WTC11 (cell line): Measurements from ENCODE around the gene AKAP11. TPM values are rescaled to one million over a fixed set of nuclear protein-coding genes. Genes with fewer than 3 reads are reported as not detected.

Experiments
- ATAC-seq: fragments of 200-7000 bp; cut with Tn5 transposase; 2 replicates; pipeline ENCODE4 v1.10.0; 2021; ENCODE audit warnings: mild to moderate bottlenecking, moderate library complexity
- CTCF ChIA-PET: fragments of 300-600 bp; sonication (Branson Sonifier 250); formaldehyde crosslinking; loops from one replicate; lab custom pipeline; 2021; ENCODE audit warnings: antibody characterized with exemption; lab: Charles Lee
- POLR2A ChIA-PET: fragments of 350-600 bp; sonication (Branson Sonifier 250); formaldehyde crosslinking; loops from one replicate; lab custom pipeline; 2021; ENCODE audit warnings: antibody characterized with exemption; lab: Charles Lee
- DNase-seq: peaks from one replicate; pipeline ENCODE4 v3.0.0; 2021; ENCODE audit warnings: low spot score
- H3K27ac Mint-ChIP-seq: 2 replicates; pipeline ENCODE4 v1.8.0; 2021; ENCODE audit warnings: mixed read lengths
- H3K27me3 Mint-ChIP-seq: 2 replicates; pipeline ENCODE4 v1.8.0; 2021; ENCODE audit warnings: low read depth, mild to moderate bottlenecking, moderate library complexity, mixed read lengths
- H3K36me3 Mint-ChIP-seq: 2 replicates; pipeline ENCODE4 v1.8.0; 2021; ENCODE audit warnings: mixed read lengths
- H3K4me1 Mint-ChIP-seq: 2 replicates; pipeline ENCODE4 v1.8.0; 2022; ENCODE audit warnings: mixed read lengths
- H3K4me3 Mint-ChIP-seq: 2 replicates; pipeline ENCODE4 v1.8.0; 2021; ENCODE audit warnings: mild to moderate bottlenecking, moderate library complexity, mixed read lengths
- H3K9me3 Mint-ChIP-seq: 2 replicates; pipeline ENCODE4 v1.8.0; 2021; ENCODE audit warnings: mixed read lengths
- HMGA2 ChIP-seq: fragments of 250-450 bp; sonication (Bioruptor Pico); IDR thresholded peaks from 2 replicates; pipeline ENCODE4 v1.4.0; 2021; ENCODE audit warnings: mild to moderate bottlenecking, moderate library complexity
- NR3C1 ChIP-seq: sonication (generic); formaldehyde crosslinking; conservative IDR thresholded peaks from 2 replicates; pipeline ENCODE4 v1.8.1; 2023; ENCODE audit warnings: low read depth, mild to moderate bottlenecking, missing genetic modification reagents
- total RNA-seq: library from RNA; stranded (reverse); gene quantifications from 3 replicates; pipeline ENCODE4 v1.2.3, GENCODE V29; 2021
- TF ChIP-seq, protein P1 (sequence below): fragments of 200-600 bp; IDR thresholded peaks from 2 replicates; pipeline ENCODE4 v1.8.0; 2022; ENCODE audit warnings: antibody characterized with exemption
- TF ChIP-seq, protein P2 (sequence below): sonication (generic); formaldehyde crosslinking; IDR thresholded peaks from 2 replicates; pipeline ENCODE4 v1.8.1; 2023; ENCODE audit warnings: mild to moderate bottlenecking, missing genetic modification reagents, moderate library complexity
- TF ChIP-seq, protein P3 (sequence below): sonication (generic); formaldehyde crosslinking; conservative IDR thresholded peaks from 2 replicates; pipeline ENCODE4 v1.8.1; 2023; ENCODE audit warnings: mild to moderate bottlenecking, low read depth, missing genetic modification reagents, moderate library complexity

The AKAP11 gene
- total RNA-seq, 1 experiment from 2014 or later, result 16.7 TPM

DNA sequence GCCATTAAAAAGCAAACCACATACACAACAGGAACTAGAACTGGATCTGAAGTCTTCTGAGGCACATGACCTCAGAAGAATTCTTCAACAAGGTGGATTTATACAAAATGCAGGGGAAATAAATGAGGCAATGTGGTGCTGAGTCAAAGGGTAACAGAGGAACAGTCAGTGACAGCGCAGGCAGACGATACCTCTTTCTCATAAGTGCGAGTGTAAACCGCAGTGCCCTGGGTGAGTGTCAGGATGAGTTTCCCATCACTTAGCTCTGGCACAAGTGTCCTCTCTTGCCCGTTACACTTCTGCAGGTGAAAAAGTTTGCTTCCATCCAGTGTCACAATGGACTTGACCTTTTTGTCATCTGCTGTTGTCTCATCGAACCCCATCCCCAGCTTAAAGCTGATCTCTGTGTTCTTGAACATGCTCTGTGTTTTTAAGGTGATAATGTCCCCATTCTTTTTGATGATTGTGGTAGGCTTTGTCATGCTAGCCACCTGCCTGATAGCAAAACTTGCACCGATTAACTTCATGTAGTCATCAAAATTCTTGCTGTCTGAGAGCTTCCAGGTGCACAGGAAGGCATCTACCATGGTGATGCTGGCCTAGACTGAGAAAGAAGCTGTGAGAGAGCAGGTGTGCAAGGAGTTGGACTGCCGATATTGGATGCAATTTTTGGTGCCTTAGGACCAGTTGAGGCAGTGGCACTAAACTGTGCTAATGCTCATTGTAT, 97.3 kb downstream of the AKAP11 start (continued):
- TF ChIP-seq NR3C1 (no peak), HMGA2 (CRISPR knock-in tag) (no peak)
- TF ChIP-seq, protein P1, sequence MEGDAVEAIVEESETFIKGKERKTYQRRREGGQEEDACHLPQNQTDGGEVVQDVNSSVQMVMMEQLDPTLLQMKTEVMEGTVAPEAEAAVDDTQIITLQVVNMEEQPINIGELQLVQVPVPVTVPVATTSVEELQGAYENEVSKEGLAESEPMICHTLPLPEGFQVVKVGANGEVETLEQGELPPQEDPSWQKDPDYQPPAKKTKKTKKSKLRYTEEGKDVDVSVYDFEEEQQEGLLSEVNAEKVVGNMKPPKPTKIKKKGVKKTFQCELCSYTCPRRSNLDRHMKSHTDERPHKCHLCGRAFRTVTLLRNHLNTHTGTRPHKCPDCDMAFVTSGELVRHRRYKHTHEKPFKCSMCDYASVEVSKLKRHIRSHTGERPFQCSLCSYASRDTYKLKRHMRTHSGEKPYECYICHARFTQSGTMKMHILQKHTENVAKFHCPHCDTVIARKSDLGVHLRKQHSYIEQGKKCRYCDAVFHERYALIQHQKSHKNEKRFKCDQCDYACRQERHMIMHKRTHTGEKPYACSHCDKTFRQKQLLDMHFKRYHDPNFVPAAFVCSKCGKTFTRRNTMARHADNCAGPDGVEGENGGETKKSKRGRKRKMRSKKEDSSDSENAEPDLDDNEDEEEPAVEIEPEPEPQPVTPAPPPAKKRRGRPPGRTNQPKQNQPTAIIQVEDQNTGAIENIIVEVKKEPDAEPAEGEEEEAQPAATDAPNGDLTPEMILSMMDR, result no peak
- TF ChIP-seq, all 79 proteins: peak for 0

DNA sequence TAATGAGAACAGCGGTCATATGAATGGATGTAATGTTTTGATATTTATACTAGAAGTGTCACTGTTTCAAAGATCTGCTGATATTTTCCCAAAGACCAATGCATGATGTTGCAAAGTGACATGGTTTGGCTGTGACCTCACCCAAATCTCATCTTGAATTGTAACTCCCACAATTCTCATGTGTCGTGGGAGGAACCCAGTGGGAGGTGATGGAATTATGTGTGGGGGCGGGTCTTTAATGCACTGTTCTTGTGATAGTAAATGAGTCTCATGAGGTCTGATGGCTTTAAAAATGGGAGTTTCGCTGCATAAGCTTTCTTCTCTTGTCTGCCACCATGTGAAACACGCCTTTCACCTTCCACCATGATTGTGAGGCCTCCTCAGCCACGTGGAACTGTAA, 98.3 kb downstream of the AKAP11 start:
- H3K27me3 Mint-ChIP-seq, result no peaks in the 10 kb centered on the region

More for the DNA sequence above, 98.3 kb downstream of the AKAP11 start:
- TF ChIP-seq, protein P2, sequence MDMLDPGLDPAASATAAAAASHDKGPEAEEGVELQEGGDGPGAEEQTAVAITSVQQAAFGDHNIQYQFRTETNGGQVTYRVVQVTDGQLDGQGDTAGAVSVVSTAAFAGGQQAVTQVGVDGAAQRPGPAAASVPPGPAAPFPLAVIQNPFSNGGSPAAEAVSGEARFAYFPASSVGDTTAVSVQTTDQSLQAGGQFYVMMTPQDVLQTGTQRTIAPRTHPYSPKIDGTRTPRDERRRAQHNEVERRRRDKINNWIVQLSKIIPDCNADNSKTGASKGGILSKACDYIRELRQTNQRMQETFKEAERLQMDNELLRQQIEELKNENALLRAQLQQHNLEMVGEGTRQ (CRISPR knock-in tag), result no peak
- TF ChIP-seq, protein P3, sequence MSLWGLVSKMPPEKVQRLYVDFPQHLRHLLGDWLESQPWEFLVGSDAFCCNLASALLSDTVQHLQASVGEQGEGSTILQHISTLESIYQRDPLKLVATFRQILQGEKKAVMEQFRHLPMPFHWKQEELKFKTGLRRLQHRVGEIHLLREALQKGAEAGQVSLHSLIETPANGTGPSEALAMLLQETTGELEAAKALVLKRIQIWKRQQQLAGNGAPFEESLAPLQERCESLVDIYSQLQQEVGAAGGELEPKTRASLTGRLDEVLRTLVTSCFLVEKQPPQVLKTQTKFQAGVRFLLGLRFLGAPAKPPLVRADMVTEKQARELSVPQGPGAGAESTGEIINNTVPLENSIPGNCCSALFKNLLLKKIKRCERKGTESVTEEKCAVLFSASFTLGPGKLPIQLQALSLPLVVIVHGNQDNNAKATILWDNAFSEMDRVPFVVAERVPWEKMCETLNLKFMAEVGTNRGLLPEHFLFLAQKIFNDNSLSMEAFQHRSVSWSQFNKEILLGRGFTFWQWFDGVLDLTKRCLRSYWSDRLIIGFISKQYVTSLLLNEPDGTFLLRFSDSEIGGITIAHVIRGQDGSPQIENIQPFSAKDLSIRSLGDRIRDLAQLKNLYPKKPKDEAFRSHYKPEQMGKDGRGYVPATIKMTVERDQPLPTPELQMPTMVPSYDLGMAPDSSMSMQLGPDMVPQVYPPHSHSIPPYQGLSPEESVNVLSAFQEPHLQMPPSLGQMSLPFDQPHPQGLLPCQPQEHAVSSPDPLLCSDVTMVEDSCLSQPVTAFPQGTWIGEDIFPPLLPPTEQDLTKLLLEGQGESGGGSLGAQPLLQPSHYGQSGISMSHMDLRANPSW (CRISPR knock-in tag), result no peak
- TF ChIP-seq, all 79 proteins: peak for 0
- H3K27ac Mint-ChIP-seq, result no peak overlapping the region
- CTCF ChIA-PET, result no interaction called here
- H3K36me3 Mint-ChIP-seq, result no peaks in the 10 kb centered on the region
- DNase-seq, result no peak
- ATAC-seq, result no peak
- no peak overlapping the region for H3K4me3 Mint-ChIP-seq
- H3K9me3 Mint-ChIP-seq, result peaks cover 11% of the 10 kb centered on the region
- POLR2A ChIA-PET, result interaction anchor here (0.6 kb wide), 1 partner anchor 10 kb away, joined by 4 read pairs; no protein-coding TSS in a partner anchor
- peaks cover 10% of the 10 kb centered on the region; the same call in 1 of the 2 replicates for H3K4me1 Mint-ChIP-seq

Other genes starting within 250 kb of the AKAP11 start
- gene DGKH, start 223.5 kb upstream of the AKAP11 start, total RNA-seq, result 7.6 to 8.8 TPM (median 8.8 TPM) in 3 replicates